HEK293 (cell line): ENCODE results near the gene MRNIP.

ENCODE experiments used
- CTCF ChIA-PET: fragments of 350-600 bp; formaldehyde crosslinking; extraction: SDS; loops from one replicate; lab custom pipeline; 2021; ENCODE audit warnings: antibody characterized with exemption; lab: Yijun Ruan, JAX
- POLR2A ChIA-PET: fragments of 300-600 bp; formaldehyde crosslinking; extraction: SDS; loops from one replicate; lab custom pipeline; 2020; ENCODE audit warnings: antibody characterized with exemption, inconsistent platforms; lab: Yijun Ruan, JAX
- H3K27ac ChIP-seq: fragments of 200-500 bp; sonication (Bioruptor generic); 2 replicates; pipeline ENCODE4 v1.5.1; 2014; ENCODE audit warnings: low read depth, low read length, control low read depth, inconsistent platforms; ENCODE audit errors: extremely low read depth
- H3K36me3 ChIP-seq, 2 experiments: fragments of 200-500 bp in 1 of 2; sonication (Bioruptor generic) in 1 of 2; 1 replicate in 1 of 2; 2 replicates in 1 of 2; pipeline ENCODE4 v1.5.1; 2014 to 2017; ENCODE audit warnings: inconsistent platforms in 2 of 2, low read length in 2 of 2; ENCODE audit not compliant: control insufficient read depth in 2 of 2, insufficient read depth in 1 of 2
- H3K4me1 ChIP-seq: fragments of 200-500 bp; sonication (Bioruptor generic); 2 replicates; pipeline ENCODE4 v1.5.1; 2014; ENCODE audit warnings: mild to moderate bottlenecking, low read length, inconsistent platforms; ENCODE audit not compliant: control insufficient read depth, insufficient read depth
- H3K4me3 ChIP-seq: 2 replicates; pipeline ENCODE4 v1.5.1; 2011; ENCODE audit warnings: low read depth, mild to moderate bottlenecking, control low read depth, low read length, moderate library complexity
- H3K9me3 ChIP-seq: fragments of 200-500 bp; sonication (Bioruptor generic); 2 replicates; pipeline ENCODE4 v1.5.1; 2014; ENCODE audit warnings: low read depth, low read length, inconsistent platforms; ENCODE audit not compliant: control insufficient read depth, insufficient read depth
- CTCF ChIP-seq: fragments of 450-650 bp; formaldehyde crosslinking; IDR thresholded peaks from 2 replicates; pipeline ENCODE4 v1.5.1; 2016; ENCODE audit warnings: missing biosample characterization, missing genetic modification characterization
- GLIS2 ChIP-seq: fragments of 450-650 bp; formaldehyde crosslinking; IDR thresholded peaks from 2 replicates; pipeline ENCODE4 v1.5.1; 2016; ENCODE audit warnings: missing biosample characterization, missing genetic modification characterization
- INSM2 ChIP-seq: fragments of 450-650 bp; formaldehyde crosslinking; IDR thresholded peaks from 2 replicates; pipeline ENCODE4 v1.5.1; 2016; ENCODE audit warnings: missing biosample characterization, missing genetic modification characterization
- KLF1 ChIP-seq: fragments of 450-650 bp; formaldehyde crosslinking; IDR thresholded peaks from 2 replicates; pipeline ENCODE4 v1.5.1; 2016; ENCODE audit warnings: missing biosample characterization, missing genetic modification characterization
- MYNN ChIP-seq: fragments of 450-650 bp; formaldehyde crosslinking; IDR thresholded peaks from 2 replicates; pipeline ENCODE4 v1.5.1; 2016; ENCODE audit warnings: missing biosample characterization, missing genetic modification characterization, borderline replicate concordance
- OSR2 ChIP-seq: fragments of 450-650 bp; formaldehyde crosslinking; IDR thresholded peaks from 2 replicates; pipeline ENCODE4 v1.5.1; 2016; ENCODE audit warnings: missing biosample characterization, missing genetic modification characterization
- PRDM2 ChIP-seq: fragments of 450-650 bp; formaldehyde crosslinking; IDR thresholded peaks from 2 replicates; pipeline ENCODE4 v1.5.1; 2016; ENCODE audit warnings: missing biosample characterization, missing genetic modification characterization, borderline replicate concordance
- SCRT1 ChIP-seq: fragments of 450-650 bp; formaldehyde crosslinking; IDR thresholded peaks from 2 replicates; pipeline ENCODE4 v1.5.1; 2016; ENCODE audit warnings: missing biosample characterization, missing genetic modification characterization, borderline replicate concordance
- SCRT2 ChIP-seq: fragments of 450-650 bp; formaldehyde crosslinking; IDR thresholded peaks from 2 replicates; pipeline ENCODE4 v1.5.1; 2016; ENCODE audit warnings: missing biosample characterization, missing genetic modification characterization
- ZBTB11 ChIP-seq: fragments of 450-650 bp; formaldehyde crosslinking; conservative IDR thresholded peaks from 2 replicates; pipeline ENCODE4 v1.5.1; 2016; ENCODE audit warnings: low read depth, missing biosample characterization, missing genetic modification characterization
- ZNF404 ChIP-seq: fragments of 450-650 bp; formaldehyde crosslinking; IDR thresholded peaks from 2 replicates; pipeline ENCODE4 v1.5.1; 2017; ENCODE audit warnings: missing biosample characterization, missing genetic modification characterization
- ZNF521 ChIP-seq: fragments of 450-650 bp; formaldehyde crosslinking; IDR thresholded peaks from 2 replicates; pipeline ENCODE4 v1.5.1; 2017; ENCODE audit warnings: missing biosample characterization, mild to moderate bottlenecking, missing genetic modification characterization
- ZNF585B ChIP-seq: fragments of 450-650 bp; formaldehyde crosslinking; IDR thresholded peaks from 2 replicates; pipeline ENCODE4 v1.5.1; 2016; ENCODE audit warnings: missing biosample characterization, missing genetic modification characterization
- ZNF600 ChIP-seq: fragments of 450-650 bp; formaldehyde crosslinking; IDR thresholded peaks from 2 replicates; pipeline ENCODE4 v1.5.1; 2016; ENCODE audit warnings: missing biosample characterization, missing genetic modification characterization
- ZNF621 ChIP-seq: fragments of 450-650 bp; formaldehyde crosslinking; IDR thresholded peaks from 2 replicates; pipeline ENCODE4 v1.5.1; 2017; ENCODE audit warnings: missing biosample characterization, missing genetic modification characterization
- ZNF76 ChIP-seq: fragments of 450-650 bp; formaldehyde crosslinking; IDR thresholded peaks from 2 replicates; pipeline ENCODE4; 2016; ENCODE audit warnings: low read depth, missing biosample characterization, missing genetic modification characterization, borderline replicate concordance

Gene MRNIP

DNA sequence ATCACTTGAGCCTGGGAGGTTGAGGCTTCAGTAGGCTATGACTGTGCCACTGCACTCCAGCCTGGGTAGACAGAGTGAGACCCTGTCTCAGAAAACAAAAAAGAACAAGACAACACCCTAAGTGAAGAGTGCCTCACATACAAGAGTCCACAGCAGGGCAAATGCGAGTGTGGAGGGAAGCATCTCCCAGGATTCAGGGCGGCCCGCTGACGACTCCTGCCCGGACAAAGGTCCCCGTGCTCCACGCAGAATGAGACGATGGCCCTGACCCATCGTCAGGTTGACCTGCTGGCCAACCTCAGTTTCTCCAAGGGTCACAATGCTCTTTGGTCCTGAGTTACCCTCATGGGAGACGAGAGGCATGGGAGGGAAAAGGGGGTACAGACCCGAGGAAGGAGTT, 18.3 kb downstream of the MRNIP start:
- peaks cover 0 to 69% of the 10 kb centered on the region in 2 experiments for H3K36me3 ChIP-seq
- no peak overlapping the region for H3K4me3 ChIP-seq
- H3K9me3 ChIP-seq = no peaks in the 10 kb centered on the region
- H3K27ac ChIP-seq = no peak overlapping the region
- TF ChIP-seq ZNF585B (tag by site-specific recombination) = no peak
- no peak for TF ChIP-seq INSM2
- no peak for TF ChIP-seq MYNN (tag by site-specific recombination)
- no peak for TF ChIP-seq GLIS2 (tag by site-specific recombination)
- TF ChIP-seq ZNF521 = no peak
- no peak for TF ChIP-seq OSR2 (tag by site-specific recombination)
- no peak for TF ChIP-seq ZNF621
- TF ChIP-seq ZNF404 (tag by site-specific recombination) = no peak
- ChIA-PET POLR2A (interaction anchor here (1.2 kb wide), 1 partner anchor 10 kb away, joined by 4 read pairs; no protein-coding TSS in a partner anchor), CTCF (no interaction called here)
- H3K4me1 ChIP-seq = no peaks in the 10 kb centered on the region

- ChIA-PET CTCF (no interaction called here), POLR2A (interaction anchor here (1.2 kb wide), 1 partner anchor 9 kb away, joined by 4 read pairs; no protein-coding TSS in a partner anchor)
- peaks cover 0 to 69% of the 10 kb centered on the region in 2 experiments for H3K36me3 ChIP-seq
- TF ChIP-seq ZNF76 (no peak), SCRT2 (tag by site-specific recombination) (peak; percentile 63), SCRT1 (0 out of 2 replicates have a peak, but pooled peaks have one; percentile 32), ZBTB11 (tag by site-specific recombination) (no peak), PRDM2 (no peak), KLF1 (tag by site-specific recombination) (peak; percentile 88), CTCF (no peak), ZNF600 (tag by site-specific recombination) (peak; percentile 31; the same call in 1 of the 2 replicates)
- no peak overlapping the region for H3K27ac ChIP-seq
- no peaks in the 10 kb centered on the region for H3K9me3 ChIP-seq
- H3K4me1 ChIP-seq = no peaks in the 10 kb centered on the region
- H3K4me3 ChIP-seq = no peak overlapping the region
Measured at GRCh38 chr5:179839328-179840256, 19.0 kb downstream of the MRNIP start.
